ENCODE measurements around the gene ANKLE2.
"Not testable (repeated sequence)": the region's sequence is repeated elsewhere in the genome, so short reads cannot be mapped to it uniquely, and the experiment has no call there.

The ANKLE2 gene

DNA sequence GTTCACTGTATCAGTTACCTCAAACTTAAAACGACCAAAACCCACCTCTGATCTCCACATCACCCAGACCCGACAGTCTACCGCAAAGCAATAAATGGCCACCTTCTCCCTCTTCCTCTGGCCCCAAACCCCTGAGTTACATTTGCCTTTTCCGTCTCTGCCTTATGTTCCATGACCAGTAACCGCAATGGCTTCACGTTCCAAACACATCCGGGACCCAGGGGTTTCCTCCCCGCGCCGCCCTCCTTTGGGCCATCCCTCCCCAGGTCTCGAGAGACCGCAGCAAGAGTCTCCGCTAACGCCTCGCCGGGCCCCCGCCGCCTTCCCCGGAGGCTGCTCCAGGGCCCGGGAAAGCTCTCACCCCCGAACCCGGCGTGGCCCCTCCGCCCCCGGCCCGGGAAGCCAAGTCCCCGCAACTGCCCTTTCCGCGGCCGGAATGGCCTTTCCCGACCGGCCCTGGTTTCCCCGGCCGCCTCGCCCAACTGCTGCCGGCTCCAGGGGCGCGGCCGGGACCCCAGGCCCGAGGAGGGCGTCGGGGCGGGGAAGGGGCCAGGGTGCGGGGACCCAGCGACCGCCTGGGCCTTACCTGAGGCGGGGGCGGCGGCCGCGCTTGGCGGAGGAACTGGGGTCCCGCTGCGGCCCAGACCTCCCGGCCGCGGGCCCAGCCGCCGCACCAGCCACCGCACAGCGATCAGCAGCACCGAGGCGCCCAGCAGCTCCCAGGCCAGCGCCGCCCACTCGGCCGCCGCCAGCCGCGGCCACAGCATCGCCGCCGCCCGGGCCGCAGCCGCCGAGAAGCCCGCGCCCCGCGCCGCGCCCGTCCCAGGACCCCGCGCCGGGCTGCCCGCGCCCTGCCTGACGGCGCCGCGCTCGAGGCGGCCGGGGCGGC is at the start of gene ANKLE2:
TSS of gene ANKLE2 (minus strand) at position 801 of the 889 bp plus-strand sequence. CDS start at position 767, 34 bp downstream.
- DNase-seq = peak; percentile 39 to 71

DNA sequence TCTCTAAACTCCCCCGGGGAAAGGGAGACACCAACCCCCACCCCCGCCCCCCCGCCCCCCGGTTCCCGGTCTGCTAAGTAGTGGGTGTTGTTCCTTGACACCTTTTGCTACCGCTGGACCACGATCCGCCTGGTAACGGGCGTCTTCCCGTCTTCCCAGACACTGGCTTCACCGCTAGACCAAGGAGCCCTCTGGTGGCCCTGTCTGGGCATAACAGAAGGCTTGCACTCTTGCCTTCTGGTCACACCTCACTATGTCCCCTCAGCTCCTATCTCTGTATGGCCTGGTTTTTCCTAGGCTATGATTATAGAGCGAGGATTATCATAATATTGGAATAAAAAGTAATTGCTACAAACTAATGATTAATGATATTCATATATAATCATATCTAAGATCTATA is 47.8 kb upstream of the ANKLE2 start:
- DNase-seq = peak; percentile 31 to 34

GRCh38 chr12:132807295-132808092 is 45.9 kb upstream of the ANKLE2 start:
- no peak for DNase-seq

GRCh38 chr12:132806857-132807256 is 45.2 kb upstream of the ANKLE2 start:
- no peak for DNase-seq

- no peak for DNase-seq
Measured at GRCh38 chr12:132804426-132804861, 42.8 kb upstream of the ANKLE2 start.

- DNase-seq = no peak
Measured at GRCh38 chr12:132803888-132804287, 42.3 kb upstream of the ANKLE2 start.

DNA sequence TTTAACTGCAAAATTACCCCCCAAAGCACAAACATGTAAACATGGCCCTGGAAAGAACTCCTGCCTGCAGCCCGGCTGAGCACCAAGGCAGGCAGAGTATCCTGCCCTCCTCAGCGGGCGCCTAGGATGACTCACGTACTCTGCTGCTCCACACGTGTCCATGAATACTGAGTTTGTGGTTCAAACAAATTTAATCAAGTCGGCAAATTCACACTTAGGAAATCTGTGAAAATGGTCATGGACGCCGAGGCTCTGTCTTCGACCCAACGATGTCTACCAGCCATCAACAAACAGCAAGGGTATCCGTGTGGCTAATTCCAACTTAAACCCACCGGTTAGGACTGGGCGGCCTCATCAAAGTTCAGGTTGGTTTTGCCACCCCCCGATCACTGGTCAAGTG is 41.5 kb upstream of the ANKLE2 start:
- DNase-seq = no peak

- DNase-seq = no peak
Measured at GRCh38 chr12:132801741-132802140, 40.1 kb upstream of the ANKLE2 start.

DNA sequence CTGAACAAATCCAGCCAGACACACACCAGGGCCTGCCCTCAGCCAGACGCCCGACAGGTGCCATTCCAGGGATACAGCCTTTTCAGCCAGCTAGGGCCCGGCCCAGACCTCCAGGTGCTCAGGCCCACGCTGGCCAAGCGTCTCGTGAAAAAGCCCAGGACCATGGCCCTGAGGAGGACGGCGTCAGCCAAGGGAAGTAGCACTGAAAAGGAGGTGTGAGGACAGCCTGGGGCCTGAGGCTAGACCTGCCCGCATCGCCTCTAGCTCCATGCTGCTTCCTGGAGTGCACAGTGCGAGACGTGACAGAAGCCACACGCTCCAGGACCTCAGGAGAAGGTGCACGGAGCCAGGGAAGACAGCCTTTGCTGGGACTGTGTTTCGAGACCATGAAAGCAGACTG is 37.2 kb upstream of the ANKLE2 start:
- DNase-seq = no peak

DNA sequence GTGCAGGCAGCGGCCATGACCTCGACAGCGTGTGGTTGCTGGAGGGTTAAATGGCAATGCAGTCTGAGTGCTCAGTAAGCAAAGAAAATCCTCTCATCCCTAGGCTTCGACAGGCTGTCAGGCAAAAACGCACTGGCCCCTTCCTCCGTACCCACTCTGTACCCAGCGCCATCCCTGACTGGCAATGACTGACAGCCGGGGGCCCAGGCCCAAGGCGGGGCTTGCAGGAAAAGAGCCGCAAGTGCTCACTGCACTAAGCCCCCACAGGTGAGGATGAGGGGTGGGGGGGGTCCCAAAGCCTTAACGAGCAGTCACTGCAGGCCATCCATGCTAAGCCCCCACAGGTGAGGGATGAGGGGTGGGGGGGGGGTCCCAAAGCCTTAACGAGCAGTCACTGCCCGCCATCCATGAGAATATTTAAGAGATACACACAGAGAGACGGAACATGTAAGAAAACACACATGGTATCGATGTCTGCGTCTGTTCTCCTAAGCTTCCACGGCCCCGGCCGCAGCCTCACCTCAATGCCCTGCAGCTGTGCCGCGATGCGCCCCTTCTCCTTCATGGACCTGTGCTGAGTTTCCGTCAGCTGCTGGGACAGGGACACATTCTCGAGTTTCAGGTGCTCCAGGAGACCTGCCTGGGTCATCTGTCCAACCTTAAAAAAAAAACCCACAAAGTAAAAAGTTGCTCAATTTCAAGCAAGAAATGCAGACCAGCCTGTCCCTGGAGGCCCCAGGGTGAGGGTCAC is 36.4 kb upstream of the ANKLE2 start:
- DNase-seq = no peak

DNA sequence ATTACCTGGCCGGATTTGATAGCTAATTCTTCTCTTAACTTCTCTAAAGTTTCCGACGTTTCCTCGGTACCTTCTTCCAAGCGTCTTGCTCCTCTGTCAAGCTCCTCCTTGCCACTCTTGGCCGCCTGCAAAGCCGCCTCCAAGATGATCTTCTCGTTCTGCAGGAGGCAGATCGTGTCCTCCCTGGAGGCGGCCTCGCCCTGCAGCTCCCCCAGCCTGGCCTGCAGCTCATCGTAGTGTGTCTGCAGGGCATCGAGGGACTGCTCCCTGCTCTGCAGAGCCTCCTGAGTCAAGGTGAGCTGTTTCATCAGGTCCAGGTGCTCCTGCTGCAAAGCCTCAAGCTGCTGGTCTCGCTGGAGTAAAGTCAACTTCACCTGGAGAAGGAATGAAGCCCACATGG is 34.2 kb upstream of the ANKLE2 start:
- no peak for DNase-seq

DNA sequence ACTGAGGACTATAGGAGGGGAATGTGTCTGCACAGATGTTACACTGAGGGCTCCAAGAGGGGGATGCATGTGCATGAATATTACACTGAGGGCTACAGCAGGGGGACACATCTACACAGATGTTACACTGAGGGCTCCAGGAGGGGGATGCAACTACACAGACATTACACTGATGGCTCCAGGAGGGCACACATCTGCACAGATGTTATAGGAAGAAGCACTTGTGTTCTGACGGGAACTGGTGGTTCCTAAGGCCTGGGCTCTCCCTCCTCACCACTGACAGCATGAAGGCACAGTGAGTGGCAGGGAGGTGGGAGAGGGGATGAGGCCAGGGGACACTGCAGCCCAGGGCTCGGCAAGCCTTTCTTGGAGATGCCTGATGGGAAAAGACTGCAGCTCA is 30.3 kb upstream of the ANKLE2 start:
- DNase-seq = not testable (repeated sequence)

DNA sequence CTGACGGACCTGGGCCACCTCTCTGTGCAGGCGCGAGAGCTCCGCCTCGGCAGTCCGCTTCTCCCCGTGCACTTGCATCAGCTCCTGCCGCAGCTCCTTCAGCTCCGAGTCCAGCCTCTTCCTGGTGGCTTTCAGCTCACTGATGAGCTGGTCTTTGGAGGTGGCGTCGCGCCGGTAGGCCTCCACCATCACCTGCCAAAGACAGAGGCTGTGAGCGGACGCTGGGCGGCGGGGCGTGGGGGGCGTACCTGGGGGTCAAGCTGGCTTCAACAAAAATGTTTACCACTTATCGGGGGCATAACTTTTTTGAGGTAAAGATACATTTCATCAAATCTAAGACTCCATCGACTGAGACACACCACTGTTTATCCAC is 27.5 kb upstream of the ANKLE2 start:
- no peak for DNase-seq

GRCh38 chr12:132788375-132789098 is 26.9 kb upstream of the ANKLE2 start:
- no peak for DNase-seq

DNA sequence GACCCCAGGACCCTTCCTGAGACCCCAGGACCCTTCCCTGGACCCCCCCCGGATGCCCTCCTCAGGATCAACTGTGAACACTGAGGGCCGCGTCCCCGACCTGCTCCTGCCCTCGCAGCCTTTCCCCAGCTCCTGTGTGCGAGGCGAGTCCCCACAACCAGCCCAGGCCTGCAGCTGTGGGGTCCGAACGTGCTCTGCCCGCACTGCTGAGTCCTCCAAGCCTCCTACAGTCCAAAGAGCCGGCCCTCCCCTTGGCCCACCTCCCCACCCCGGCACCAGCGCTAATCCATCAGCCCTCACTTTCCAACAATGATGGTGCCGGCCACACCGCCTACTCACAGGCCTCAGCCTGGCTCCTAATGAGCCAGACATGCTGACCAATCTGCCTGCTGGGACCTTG is 26.2 kb upstream of the ANKLE2 start:
- no peak for DNase-seq

- no peak for DNase-seq
Measured at GRCh38 chr12:132786192-132786591, 24.6 kb upstream of the ANKLE2 start.

DNA sequence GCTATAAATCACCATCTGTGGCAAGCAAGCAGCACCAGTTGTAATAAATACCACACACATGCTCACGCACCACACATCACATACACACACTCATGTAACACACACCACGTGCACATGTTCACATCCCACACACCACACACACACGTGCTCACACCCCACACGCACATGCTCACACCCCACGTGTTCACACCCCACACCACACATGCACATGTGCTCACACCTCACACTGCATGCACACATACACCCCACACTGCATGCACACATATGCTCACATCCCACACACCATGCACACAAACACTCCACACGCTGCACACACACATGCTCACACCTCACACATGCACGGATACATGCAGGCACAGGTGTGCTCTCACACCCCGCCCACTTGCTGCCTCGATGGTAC is 22.9 kb upstream of the ANKLE2 start:
- DNase-seq = no peak

- DNase-seq = no peak
Measured at GRCh38 chr12:132783917-132784531, 22.4 kb upstream of the ANKLE2 start.

DNA sequence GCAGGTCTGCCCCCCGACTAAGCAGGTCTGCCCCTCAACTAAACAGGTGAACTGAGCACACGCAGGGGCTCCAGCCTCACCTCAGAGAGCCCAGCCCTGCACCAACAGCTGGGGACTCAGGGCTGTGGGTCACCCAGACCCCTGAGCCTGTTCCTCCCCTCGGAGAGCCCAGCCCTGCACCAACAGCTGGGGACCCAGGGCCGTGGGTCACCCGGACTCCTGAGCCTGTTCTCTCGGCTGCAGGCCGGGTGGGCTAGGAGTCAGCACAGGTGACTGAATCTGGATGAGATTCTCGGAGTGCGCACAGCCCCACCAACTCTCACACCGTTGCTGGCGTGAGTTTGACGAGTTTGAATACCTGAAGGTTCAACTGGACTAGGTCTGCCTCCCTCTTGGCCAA is 20.3 kb upstream of the ANKLE2 start:
- DNase-seq = no peak

DNA sequence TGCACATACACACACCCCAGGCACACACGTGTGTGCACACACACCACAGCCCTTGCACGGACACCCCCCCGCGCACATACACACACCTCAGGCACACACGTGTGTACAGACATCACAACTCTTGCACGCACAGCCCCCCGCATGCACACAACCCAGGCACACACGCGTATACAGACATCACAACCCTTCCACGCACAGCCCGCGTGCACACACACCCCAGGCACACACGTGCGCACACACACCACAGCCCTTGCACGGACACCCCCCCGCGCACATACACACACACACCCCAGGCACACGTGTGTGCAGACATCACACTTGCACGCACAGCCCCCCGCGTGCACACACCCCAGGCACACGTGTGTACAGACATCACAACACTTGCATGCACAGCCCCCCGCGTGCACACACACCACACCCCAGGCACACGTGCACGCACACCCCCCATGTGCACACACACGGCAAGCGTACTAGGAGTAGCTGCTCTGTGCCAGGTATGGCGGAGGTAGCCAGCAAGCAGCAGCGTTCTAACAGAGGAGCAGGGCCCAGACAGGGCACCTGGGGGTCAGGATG is 18.2 kb upstream of the ANKLE2 start:
- no peak for DNase-seq

- DNase-seq = no peak
Measured at GRCh38 chr12:132777614-132778013, 16.0 kb upstream of the ANKLE2 start.
